Epithelial cell of proximal tubule (primary cell): ENCODE measurements around the gene IQCH. TPM values are rescaled to one million over a fixed set of nuclear protein-coding genes. Genes with fewer than 3 reads are reported as not detected.

ENCODE experiments used
- DNase-seq: peaks from one replicate; pipeline ENCODE4 v3.0.0-alpha.2; 2011; ENCODE audit warnings: low read depth
- H3K4me3 ChIP-seq: 2 replicates; pipeline ENCODE4 v1.5.1; 2011; ENCODE audit warnings: low read depth, mild to moderate bottlenecking, low read length
- total RNA-seq: library from RNA; depleted of rRNA; stranded (reverse); fragments of >200 nt; gene quantifications from 2 replicates; pipeline ENCODE4 v1.2.3, GENCODE V29; 2015
- TF ChIP-seq, protein P1 (sequence below): conservative IDR thresholded peaks from 2 replicates; pipeline ENCODE4 v1.5.1; 2012; ENCODE audit warnings: low read depth, mild to moderate bottlenecking, low read length

The IQCH gene
- total RNA-seq, 1 donor from 2014 or later: 0.92 TPM

DNA sequence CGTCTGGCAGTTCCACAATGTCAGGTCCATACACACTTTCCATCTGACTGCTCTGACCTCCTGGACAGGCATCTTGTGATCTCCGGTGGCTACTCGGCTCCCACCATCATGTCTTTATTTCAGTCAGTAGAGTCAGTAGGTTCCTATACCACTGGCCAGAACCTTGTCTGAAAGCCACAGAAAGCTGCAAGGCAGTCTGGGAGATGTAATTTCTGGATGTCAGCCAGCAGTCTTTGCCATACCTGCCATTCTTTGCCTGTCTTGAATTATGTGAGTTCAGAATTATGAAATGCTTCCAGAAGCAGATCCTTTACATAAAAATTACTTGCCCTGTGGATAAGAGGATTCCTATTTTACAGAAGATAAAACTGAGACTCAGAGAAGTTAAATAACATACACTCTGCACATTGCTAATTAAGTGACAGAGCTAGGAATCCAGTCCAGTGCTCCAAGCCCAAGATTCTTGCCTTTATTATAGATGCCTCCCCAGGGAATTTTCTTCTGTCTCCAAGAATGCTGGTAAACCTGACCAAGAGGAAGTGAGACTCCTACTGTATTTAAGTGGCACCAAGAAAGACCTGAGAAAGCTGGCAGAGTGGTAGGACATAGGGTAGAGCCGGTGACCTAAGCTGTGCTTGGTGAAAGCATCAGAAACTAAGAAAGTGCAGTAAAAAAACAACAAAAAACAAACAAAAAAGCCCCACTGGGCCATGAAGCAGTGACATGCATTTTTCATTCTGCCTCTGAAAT, 75.6 kb downstream of the IQCH start:
- TF ChIP-seq, protein P1, sequence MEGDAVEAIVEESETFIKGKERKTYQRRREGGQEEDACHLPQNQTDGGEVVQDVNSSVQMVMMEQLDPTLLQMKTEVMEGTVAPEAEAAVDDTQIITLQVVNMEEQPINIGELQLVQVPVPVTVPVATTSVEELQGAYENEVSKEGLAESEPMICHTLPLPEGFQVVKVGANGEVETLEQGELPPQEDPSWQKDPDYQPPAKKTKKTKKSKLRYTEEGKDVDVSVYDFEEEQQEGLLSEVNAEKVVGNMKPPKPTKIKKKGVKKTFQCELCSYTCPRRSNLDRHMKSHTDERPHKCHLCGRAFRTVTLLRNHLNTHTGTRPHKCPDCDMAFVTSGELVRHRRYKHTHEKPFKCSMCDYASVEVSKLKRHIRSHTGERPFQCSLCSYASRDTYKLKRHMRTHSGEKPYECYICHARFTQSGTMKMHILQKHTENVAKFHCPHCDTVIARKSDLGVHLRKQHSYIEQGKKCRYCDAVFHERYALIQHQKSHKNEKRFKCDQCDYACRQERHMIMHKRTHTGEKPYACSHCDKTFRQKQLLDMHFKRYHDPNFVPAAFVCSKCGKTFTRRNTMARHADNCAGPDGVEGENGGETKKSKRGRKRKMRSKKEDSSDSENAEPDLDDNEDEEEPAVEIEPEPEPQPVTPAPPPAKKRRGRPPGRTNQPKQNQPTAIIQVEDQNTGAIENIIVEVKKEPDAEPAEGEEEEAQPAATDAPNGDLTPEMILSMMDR: no peak
- no peak for DNase-seq
- no peak overlapping the region for H3K4me3 ChIP-seq

DNA sequence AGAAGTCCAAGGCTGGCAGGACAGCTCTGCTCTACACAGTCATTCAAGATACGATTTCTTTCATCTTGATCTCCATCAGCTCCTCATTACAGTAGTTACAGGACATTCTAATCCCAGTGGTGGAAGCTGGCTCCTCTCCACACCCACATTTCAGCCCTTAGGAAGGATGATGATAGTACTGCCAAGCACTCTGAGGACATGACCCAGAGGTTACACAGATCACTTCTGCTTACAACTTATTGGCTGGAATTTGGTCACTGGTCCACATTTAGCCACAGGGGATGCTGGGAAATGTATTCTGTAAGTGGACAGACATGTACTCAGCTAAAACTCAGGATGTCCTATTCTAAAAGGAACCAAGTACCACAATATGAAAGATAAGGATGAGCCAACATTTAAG, 77.1 kb downstream of the IQCH start:
- no peak overlapping the region for H3K4me3 ChIP-seq
- TF ChIP-seq, protein P1: no peak
- DNase-seq: no peak

DNA sequence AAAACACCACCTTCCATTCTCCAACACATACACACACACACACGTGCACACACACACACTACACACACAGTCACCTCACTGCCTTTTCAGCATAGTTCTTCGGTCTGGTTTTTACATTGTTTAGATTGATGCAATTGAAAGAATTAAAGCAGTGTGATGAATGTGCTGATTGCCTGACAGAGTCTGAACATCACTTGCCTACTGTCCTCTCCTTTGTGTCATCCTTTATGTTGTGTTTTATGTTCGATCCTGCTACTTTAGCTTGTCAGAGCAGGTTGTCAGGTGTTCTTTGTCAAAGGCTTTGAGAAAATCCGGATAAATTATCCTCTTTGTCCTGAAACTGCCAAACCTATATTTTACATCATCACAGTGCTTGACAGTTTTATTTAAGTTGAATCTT, 80.4 kb downstream of the IQCH start:
- no peak overlapping the region for H3K4me3 ChIP-seq
- no peak for DNase-seq
- TF ChIP-seq, protein P1: no peak

DNA sequence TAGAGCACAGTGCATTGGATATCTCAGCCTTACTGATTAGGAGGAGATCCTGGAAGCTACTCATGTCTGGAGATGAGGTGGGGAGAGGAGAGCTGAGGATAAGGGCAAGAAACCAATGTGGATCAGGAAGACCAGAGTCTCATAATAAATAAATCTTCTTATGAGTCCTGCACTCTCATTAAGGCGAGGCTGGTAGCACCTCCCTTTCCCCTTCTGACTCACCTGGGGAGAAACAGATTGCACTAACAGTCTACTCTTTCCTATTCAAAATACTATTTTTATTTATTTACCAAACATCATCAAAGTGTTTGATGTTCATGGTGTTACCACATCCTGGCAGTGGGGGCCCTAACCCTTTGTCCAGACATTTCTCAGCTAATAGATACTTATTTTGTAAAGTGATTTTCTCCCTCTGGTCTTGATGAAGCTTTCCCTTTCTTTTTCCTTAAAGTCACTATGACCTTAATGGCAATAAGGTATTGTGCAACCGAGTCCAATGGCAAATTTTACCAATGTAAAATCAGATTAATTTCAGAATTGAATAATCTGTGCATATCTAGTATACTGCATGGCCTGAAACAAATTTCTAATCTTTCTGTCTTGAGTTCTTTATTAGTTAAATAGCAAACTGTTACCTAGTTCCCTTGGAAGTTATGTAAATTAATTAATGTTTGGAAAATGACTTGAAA, 81.1 kb downstream of the IQCH start:
- DNase-seq: no peak
- H3K4me3 ChIP-seq: no peak overlapping the region
- TF ChIP-seq, protein P1: no peak

DNA sequence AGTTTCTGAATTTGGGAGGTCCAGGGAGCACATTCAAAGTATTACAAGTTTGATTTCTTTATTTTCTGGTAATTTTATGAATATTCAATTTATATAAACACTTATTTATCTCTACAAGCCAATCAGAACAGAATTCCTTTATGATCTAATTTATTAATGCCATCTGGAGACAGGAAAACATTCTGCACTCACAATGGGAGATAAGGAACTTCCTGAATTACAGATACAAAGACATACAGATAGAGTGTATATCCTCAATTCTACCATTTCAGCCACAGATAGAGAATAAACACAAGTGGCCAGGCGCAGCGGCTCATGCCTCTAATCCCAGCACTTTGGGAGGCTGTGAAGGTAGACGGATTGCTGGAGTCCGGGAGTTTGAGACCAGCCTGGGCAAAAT, 86.0 kb downstream of the IQCH start:
- TF ChIP-seq, protein P1: no peak
- no peak overlapping the region for H3K4me3 ChIP-seq

DNA sequence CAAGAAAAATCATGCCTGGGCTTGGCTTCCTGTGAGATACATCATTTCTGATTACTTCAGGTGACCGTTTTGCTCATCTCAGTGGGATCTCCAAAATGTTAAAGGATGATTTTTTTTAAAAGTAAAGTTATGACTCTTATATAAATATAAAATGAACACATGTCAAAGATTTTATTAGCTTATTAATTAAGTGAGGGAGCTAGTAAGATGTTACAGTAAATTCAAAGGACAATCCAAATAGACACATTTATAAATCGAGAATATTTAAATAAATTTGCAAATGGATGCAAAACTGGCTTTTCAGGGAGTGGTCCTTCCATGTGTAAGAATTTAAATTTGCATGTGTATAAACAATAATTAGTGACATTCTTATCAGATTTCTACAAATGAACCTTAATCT, 87.0 kb downstream of the IQCH start:
- TF ChIP-seq, protein P1: no peak
- DNase-seq: no peak
- H3K4me3 ChIP-seq: no peak overlapping the region

More for the DNA sequence above, 86.0 kb downstream of the IQCH start:
- DNase-seq: no peak

DNA sequence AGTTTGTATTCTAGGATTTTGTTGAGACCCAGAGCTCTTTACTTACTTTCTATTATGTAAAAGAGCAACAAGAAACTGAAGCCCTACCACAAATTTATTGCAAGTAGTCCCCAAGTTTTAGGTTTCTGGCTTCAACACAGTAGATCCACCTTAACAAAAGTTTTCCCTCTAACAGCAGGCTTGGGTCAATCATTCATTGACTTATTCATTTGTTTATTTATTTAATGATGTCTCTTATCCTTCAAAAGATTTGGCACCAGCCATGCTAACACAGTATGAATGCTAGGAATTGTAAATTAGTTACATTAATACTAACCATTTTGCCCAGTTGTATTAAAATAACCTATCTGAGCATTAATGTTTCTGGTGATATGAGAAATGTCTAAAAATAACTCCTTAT, 88.6 kb downstream of the IQCH start:
- DNase-seq: no peak
- TF ChIP-seq, protein P1: no peak

More for the DNA sequence above, 88.6 kb downstream of the IQCH start:
- H3K4me3 ChIP-seq: no peak overlapping the region
